GM23338 (cell line): ENCODE data around the gene MIER1.

ENCODE experiments used
- CTCF ChIP-seq, 2 experiments: fragments of 200-600 bp in 1 of 2; sonication (generic) in 1 of 2; conservative IDR thresholded peaks; 2 replicates each; pipeline versions ENCODE4 v1.5.1 to v1.6.1; 2016 to 2017; ENCODE audit warnings: antibody characterized with exemption in 2 of 2, low read depth in 2 of 2, mild to moderate bottlenecking in 2 of 2, moderate library complexity in 1 of 2
- REST ChIP-seq: IDR thresholded peaks from one replicate; pipeline ENCODE4 v1.6.1; 2018; ENCODE audit warnings: antibody characterized with exemption; ENCODE audit not compliant: unreplicated experiment

GRCh38 chr1:66951513-66951912 lies 26.7 kb downstream of the MIER1 start:
- TF ChIP-seq CTCF (conservative IDR thresholded peaks at IDR 0.05; ENCODE audit: low read depth in 2 of 2) (no peak), REST (no peak)
